Fibroblast of the aortic adventitia (primary cell): ENCODE measurements around the gene ODF4. TPM values are rescaled to one million over a fixed set of nuclear protein-coding genes. Genes with fewer than 3 reads are reported as not detected.

Source experiments
- DNase-seq: peaks from one replicate; pipeline ENCODE4 v3.0.0-alpha.2; 2010; ENCODE audit warnings: low read depth
- H3K4me3 ChIP-seq: 2 replicates; pipeline ENCODE4 v1.5.1; 2011; ENCODE audit warnings: low read depth, mild to moderate bottlenecking, control low read depth, low read length, moderate library complexity
- total RNA-seq: library from RNA; depleted of rRNA; stranded (reverse); fragments of >200 nt; gene quantifications from 2 replicates; pipeline ENCODE4 v1.2.3, GENCODE V29; 2012; ENCODE audit warnings: low replicate concordance
- TF ChIP-seq, protein P1 (sequence below): IDR thresholded peaks from 2 replicates; pipeline ENCODE4 v1.5.1; 2011; ENCODE audit warnings: mild to moderate bottlenecking, low read length, control low read depth, inconsistent platforms; ENCODE audit not compliant: insufficient read depth

The ODF4 gene
- total RNA-seq, 1 donor: not detected

DNA sequence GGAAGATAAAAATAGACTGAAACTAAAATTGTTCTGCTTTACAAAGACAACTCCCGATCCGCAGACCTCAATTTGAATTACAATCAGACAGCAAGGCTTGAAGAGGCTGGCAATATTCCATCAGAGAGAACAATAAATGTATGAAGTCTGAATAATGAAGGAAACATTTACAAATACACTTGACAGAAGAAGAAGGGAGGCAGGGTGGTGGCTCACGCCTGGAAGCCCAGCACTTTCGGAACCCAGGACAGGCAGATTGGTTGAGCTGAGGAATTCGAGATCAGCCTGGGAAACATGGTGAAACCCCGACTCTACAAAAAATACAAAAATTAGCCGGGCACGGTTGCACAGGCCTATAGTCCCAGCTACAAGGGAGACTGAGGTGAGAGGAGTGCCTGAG lies 14.6 kb downstream of the ODF4 start:
- H3K4me3 ChIP-seq: no peak overlapping the region
- TF ChIP-seq, protein P1, sequence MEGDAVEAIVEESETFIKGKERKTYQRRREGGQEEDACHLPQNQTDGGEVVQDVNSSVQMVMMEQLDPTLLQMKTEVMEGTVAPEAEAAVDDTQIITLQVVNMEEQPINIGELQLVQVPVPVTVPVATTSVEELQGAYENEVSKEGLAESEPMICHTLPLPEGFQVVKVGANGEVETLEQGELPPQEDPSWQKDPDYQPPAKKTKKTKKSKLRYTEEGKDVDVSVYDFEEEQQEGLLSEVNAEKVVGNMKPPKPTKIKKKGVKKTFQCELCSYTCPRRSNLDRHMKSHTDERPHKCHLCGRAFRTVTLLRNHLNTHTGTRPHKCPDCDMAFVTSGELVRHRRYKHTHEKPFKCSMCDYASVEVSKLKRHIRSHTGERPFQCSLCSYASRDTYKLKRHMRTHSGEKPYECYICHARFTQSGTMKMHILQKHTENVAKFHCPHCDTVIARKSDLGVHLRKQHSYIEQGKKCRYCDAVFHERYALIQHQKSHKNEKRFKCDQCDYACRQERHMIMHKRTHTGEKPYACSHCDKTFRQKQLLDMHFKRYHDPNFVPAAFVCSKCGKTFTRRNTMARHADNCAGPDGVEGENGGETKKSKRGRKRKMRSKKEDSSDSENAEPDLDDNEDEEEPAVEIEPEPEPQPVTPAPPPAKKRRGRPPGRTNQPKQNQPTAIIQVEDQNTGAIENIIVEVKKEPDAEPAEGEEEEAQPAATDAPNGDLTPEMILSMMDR: no peak
- no peak for DNase-seq

DNA sequence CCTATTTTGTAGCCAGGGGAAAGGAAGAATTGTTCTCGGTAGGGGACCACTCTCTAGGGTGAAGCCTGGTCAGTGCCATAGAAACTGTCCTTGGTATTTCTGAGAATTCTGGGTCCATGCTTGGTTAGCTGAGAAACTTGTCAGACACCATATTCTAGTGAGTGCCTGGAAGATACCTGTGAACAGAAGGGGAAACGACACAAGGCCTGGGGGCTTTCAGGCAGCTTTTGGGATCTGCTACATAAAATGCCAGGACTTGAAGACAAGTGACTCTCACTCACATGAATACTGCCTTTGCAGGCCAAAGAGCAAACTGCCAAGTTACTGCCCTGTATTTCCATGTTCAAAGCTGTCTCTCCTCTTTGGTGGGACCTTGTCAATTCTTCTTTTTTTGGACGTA lies 18.3 kb downstream of the ODF4 start:
- TF ChIP-seq, protein P1: no peak
- no peak for DNase-seq
- H3K4me3 ChIP-seq: no peak overlapping the region

DNA sequence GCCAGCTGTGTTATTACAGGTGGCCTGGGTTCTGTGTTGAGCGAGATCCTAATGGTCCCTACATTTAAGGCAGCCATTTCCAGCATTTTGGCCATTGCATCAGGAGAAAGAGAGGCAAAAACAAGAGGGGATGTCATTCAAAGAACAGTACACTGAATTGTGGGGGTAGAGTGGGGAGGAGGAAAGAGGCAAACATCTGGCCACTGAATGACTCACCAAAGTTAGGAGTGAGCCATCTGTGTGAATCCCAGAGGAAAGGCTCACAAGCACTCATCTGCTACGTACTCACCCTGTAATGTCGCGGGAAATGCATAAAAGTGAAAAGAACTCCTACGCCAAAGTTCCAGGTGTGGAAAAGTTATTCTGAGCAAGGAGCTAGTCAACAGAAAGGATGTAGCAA lies 20.1 kb downstream of the ODF4 start:
- DNase-seq: peak; percentile 81
- TF ChIP-seq, protein P1: no peak
- no peak overlapping the region for H3K4me3 ChIP-seq

GRCh38 chr17:8360260-8360659 lies 20.6 kb downstream of the ODF4 start:
- DNase-seq: no peak
- TF ChIP-seq, protein P1: no peak
- no peak overlapping the region for H3K4me3 ChIP-seq

DNA sequence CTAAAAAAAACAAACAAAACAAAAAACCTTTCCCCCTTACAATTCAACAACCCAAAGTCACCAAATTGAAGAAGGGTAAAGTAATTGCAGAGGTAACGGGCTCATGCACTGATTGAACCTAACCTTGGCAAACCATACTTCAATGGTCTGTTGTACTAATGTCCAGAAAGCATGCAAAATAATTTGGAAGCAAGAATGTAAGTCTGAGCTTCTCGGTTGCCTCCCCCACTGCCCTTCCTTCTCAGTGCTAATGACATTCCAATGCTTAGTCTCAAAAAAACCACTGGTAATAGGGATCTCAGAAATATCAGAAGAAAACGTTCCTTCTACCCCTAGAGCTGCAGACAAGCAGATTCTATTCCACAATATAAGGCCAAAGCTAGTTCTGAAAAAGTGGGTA lies 21.1 kb downstream of the ODF4 start:
- TF ChIP-seq, protein P1: no peak
- no peak for DNase-seq
- H3K4me3 ChIP-seq: no peak overlapping the region

DNA sequence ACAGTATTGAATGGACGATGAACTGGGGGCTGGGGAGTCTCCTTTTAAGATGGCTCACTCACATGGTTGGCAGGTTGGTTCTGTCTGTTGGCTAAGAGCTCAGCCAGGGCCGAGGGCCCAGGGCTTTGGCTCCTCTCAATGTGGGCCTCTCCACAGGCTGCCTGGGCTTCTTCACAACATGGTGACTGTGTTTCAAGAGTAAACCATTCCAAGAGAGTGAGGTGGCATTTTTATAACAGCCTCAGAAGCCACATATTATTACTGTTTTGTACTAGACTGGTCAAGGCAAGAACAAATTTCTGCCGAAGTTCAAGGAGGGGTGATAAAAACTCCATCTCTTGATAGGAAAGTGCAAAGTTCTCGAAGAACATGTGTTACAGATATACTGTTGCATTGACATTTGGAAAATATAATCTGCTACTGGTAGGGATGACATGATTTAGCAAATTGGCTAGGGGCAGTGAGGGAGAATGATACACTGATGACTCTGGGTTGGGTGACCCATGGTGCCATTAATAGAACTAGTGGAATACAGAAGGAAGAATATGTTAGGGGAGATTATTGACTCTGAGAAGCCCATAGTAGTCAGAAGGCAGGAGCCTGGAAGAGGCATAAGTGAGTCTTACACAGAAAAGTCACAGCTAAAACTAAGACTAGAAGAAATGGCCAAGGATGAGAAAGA lies 23.2 kb downstream of the ODF4 start:
- TF ChIP-seq, protein P1: no peak
- H3K4me3 ChIP-seq: no peak overlapping the region
- DNase-seq: peak; percentile 50

DNA sequence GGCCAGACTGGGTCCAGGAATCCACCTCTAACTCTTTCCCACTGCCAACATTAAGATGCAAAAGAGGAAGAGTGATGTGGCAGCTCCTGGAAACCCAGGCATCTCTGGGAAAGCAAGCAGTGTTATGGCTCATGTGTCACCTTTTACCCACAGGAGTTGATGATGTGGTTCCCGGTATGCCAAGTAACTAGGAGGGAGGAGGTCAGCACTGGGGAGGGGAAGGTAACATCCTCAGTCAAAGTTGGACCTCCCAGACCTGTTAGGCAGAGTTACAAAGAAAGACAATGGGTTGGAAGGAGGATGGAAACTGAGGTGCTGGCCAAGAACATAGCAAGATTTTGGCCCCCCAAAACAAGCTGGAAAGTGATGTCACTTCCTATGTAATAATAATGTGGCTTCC lies 25.5 kb downstream of the ODF4 start:
- peak; percentile 44 for DNase-seq
- TF ChIP-seq, protein P1: no peak
- no peak overlapping the region for H3K4me3 ChIP-seq
